ENCODE measurements around the gene DMAC2. TPM values are rescaled to one million over a fixed set of nuclear protein-coding genes. Genes with fewer than 3 reads are reported as not detected.
A peak's percentile ranks its signal among the peaks of the same experiment; 100 is the strongest.

Gene DMAC2
- total RNA-seq, 4 donors from 2014 or later, result 34.8 to 49.8 (median 35.7) TPM

- TF ChIP-seq CTCF (IDR thresholded peaks at IDR 0.05) (no peak), POLR2A (IDR thresholded peaks at IDR 0.05) (no peak)
- no peak for DNase-seq (ENCODE audit: low spot score in 2 of 2)
- intact Hi-C loops (cut with DNase I; ENCODE audit: low total_unique reads), result no loop called here
- H3K4me3 ChIP-seq (ENCODE audit: low read depth, poor library complexity, severe bottlenecking), result no peak overlapping the region
- WGBS, 2 donors, result 53 to 74% methylated on average over 3 of the region's 3 CpGs
Observed at GRCh38 chr19:41402010-41402409, 37.7 kb downstream of the DMAC2 start.

GRCh38 chr19:41401483-41401882 is 38.2 kb downstream of the DMAC2 start:
- DNase-seq (ENCODE audit: low spot score in 2 of 2), result no peak
- H3K4me3 ChIP-seq (ENCODE audit: low read depth, poor library complexity, severe bottlenecking), result no peak overlapping the region
- TF ChIP-seq CTCF (IDR thresholded peaks at IDR 0.05) (no peak), POLR2A (IDR thresholded peaks at IDR 0.05) (no peak)
- intact Hi-C loops (cut with DNase I; ENCODE audit: low total_unique reads), result no loop called here
- 65 to 74% methylated on average over 4 of the region's 4 CpGs for WGBS, 2 donors

GRCh38 chr19:41399525-41399924 is 40.2 kb downstream of the DMAC2 start:
- WGBS, 2 donors, result 85 to 89% methylated on average over 2 of the region's 2 CpGs
- DNase-seq (ENCODE audit: low spot score in 2 of 2), result no peak
- H3K4me3 ChIP-seq (ENCODE audit: low read depth, poor library complexity, severe bottlenecking), result no peak overlapping the region
- intact Hi-C loops (cut with DNase I; ENCODE audit: low total_unique reads), result no loop called here
- TF ChIP-seq POLR2A (IDR thresholded peaks at IDR 0.05), result no peak
- TF ChIP-seq CTCF (IDR thresholded peaks at IDR 0.05), result no peak

GRCh38 chr19:41399091-41399490 is 40.6 kb downstream of the DMAC2 start:
- 80 to 81% methylated on average over 3 of the region's 3 CpGs for WGBS, 2 donors
- TF ChIP-seq CTCF (IDR thresholded peaks at IDR 0.05) (no peak), POLR2A (IDR thresholded peaks at IDR 0.05) (no peak)

GRCh38 chr19:41398598-41398997 is 41.1 kb downstream of the DMAC2 start:
- WGBS, 2 donors, result 45 to 52% methylated on average over 3 of the region's 3 CpGs
- H3K4me3 ChIP-seq (ENCODE audit: low read depth, poor library complexity, severe bottlenecking), result no peak overlapping the region
- no peak for DNase-seq (ENCODE audit: low spot score in 2 of 2)
- no peak for TF ChIP-seq POLR2A (IDR thresholded peaks at IDR 0.05)
- no peak for TF ChIP-seq CTCF (IDR thresholded peaks at IDR 0.05)
- intact Hi-C loops (cut with DNase I; ENCODE audit: low total_unique reads), result no loop called here

More at GRCh38 chr19:41399091-41399490, 40.6 kb downstream of the DMAC2 start:
- no peak overlapping the region for H3K4me3 ChIP-seq (ENCODE audit: low read depth, poor library complexity, severe bottlenecking)
- intact Hi-C loops (cut with DNase I; ENCODE audit: low total_unique reads), result no loop called here
- DNase-seq (ENCODE audit: low spot score in 2 of 2), result no peak

GRCh38 chr19:41398050-41398418 is 41.7 kb downstream of the DMAC2 start:
- peak overlapping the region; percentile 98 for H3K4me3 ChIP-seq (ENCODE audit: low read depth, poor library complexity, severe bottlenecking)
- intact Hi-C loops (cut with DNase I; ENCODE audit: low total_unique reads), result no loop called here
- TF ChIP-seq CTCF (IDR thresholded peaks at IDR 0.05) (no peak), POLR2A (IDR thresholded peaks at IDR 0.05) (no peak)
- no peak for DNase-seq (ENCODE audit: low spot score in 2 of 2)
- WGBS, 2 donors, result 1 to 2% methylated on average over 5 of the region's 5 CpGs

Measured in lower leg skin (tissue), 4 donors.